Activated CD8-positive, alpha-beta memory T cell treated with anti-CD3 and anti-CD28 coated beads for 1 hour (primary cell): ENCODE results near the gene AP1S3.
"Not testable (repeated sequence)": the region's sequence is repeated elsewhere in the genome, so short reads cannot be mapped to it uniquely, and the experiment has no call there.

Experiments
- DNase-seq, 2 donors: peaks; one replicate each; pipeline ENCODE4 v3.0.0-alpha.2; 2020; ENCODE audit warnings: low read depth in 1 of 2; ENCODE audit errors: extremely low read depth in 1 of 2

Gene AP1S3

DNA sequence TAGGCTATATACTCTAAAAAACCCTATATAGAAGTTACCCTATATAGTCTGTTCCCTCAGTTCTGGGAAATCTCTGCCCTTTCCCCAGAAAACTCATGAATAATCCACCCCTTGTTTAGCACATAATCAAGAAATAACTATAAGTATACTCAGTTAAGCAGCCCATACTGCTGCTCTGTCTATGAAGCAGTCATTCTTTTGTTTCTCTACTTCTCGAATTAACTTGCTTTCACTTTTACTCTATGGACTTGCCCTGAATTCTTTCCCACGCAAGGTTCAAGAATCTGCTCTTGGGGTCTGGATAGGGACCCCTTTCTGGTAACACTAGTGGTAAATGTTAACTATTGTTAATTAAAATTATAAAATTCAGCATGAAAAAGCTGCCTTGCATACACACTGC is 17.4 kb upstream of the AP1S3 start:
- no peak for DNase-seq

DNA sequence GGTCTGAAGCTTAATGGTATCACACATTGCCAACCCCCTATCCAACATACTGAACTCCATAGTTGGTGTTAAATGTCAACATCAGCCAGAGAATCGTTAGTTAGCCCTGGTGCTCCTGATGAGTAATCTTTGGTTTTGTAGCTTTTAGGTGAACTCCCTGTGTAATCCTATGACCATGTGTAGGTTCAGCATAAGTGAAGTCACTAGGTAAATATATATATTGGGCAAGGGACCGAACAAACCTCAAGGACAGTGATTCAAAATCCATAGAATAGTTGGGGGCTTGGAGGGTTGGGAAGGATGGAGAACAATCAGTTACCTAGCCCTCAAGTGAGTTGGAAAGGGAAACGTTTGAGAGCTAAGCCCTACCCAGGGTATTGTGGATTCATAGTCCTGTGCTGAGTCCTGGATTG is 16.0 kb upstream of the AP1S3 start:
- no peak for DNase-seq

DNA sequence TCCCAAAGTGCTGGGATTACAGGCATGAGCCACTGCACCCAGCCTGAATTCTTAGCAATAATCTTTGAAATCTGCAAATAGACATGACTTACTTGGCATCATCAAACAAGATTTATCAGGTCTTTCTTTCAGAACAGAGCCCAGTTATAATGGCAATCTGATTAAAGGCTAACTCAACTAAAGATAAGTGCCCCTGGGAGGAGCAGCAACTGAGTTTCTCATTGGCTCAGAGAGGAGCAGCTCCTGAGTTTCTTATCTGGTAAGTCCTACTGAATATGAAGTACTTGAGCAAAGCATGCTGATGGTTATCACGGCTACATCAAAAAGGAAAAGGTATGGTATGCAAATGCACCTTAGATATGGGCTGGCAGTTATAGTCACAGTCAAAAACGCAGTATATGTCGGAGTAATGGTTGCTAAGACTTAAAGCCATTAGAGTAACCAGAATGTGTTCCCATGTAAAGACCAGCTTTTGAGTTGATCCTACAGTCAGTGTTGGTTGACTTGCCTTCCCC is 15.0 kb upstream of the AP1S3 start:
- DNase-seq: no peak

DNA sequence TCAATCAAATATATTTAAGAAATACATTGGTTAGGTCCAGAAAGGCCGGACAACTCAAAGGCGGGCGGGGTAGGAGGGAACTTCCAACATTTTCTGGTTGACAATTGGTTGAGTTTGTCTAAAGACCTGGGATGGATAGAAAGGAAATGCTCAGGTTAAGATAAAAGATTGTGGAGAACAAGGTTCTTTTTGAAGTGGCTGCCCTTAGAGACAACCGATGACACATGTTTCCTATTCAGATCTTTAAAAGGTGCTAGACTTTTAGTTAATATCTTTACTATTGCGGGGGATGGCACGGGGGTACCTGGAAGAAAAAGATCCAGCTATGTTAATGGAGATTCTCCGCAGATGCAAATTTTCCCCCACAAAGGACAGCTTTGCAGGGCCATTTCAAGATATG is 10.0 kb upstream of the AP1S3 start:
- DNase-seq: no peak

DNA sequence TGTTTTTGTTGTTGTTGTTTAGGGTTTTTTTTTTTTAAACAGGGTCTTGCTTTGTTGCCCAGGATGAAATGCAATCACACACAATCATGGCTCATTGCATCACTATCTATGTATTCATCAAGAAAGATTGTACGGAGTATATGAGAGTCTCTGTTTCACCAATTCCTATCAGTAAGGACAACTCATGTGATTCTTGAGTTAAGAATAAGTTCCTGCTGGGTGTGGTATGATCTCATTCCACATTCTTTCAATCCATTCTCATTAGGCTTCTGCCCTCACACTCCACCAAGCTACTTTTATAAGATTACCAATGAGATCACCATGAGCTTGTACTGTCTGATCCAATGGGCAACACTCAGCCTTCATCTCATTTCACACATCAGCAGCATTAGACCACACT is 9.1 kb upstream of the AP1S3 start:
- no peak for DNase-seq

DNA sequence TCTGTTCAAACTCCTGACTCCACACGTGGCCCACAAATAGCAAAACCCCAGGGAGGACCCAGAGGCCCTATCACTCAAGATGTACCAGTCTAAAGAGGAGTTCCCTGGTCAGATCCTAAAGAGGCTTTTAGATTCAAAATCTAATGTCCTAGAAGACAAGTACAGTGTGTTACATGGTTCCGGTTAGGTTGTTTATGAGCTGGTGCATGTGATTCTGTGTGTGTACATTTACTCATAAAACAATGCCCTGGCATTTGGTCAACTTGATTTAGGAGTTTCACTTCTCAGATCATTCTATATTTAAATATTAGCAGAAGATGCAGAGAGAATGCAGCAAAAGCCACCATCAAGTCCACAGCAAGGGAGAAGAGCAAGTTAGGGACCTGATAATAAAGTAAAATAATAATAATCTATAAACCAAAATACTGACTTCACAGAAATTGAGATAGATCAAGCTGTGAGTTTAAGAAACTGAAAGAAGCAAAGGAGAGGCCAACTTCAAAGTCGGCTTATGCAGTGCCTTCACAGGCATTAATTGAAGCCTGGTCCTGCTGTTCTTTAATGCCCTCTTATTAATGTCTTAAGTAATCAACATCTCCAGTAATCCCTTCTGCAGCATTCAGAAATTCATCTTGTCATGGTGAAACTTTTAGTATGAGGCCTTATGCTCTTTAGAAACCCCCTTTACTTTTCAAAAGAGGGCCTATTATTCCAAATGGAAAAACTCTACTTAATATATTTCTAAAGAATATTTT is 4.2 kb upstream of the AP1S3 start:
- DNase-seq: no peak

DNA sequence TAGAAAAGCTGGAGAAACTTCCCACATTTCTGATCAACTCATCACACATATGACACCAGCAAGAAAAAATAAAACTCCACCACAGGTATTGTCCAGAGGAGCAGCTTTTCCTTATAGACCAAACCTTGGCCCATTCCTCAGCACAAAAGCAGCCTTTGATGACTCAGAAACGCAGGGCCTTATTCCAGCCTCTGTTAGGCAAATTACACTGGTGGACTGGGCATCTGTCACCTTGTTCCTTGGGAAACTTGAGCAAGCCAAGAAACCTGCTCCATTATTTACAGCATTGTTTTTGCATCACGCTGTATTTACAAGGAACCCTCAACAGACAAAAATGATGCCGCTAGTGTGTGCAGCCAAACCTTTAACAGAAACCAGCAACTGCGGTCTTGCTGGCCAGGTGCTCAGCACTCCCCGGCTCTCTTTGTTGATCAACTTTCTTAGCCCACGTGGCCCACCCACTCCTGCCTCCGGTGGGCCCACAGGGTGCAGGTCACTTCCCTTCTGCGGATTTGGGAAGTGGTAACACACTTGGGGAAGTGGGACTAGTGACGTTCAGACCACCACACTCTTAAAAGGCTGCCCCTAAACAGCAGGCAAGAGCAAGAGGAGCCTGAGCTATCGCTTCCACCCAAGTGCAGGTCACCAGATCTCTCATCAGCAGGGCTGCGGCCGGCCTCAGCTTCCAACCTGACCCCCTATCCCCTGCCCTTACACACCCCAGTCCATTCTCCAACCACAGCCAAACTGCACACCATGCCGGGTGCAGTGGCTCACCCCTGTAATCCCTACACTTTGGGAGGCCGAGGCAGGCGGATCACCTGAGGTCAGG is 1.5 kb downstream of the AP1S3 start:
- no peak for DNase-seq

DNA sequence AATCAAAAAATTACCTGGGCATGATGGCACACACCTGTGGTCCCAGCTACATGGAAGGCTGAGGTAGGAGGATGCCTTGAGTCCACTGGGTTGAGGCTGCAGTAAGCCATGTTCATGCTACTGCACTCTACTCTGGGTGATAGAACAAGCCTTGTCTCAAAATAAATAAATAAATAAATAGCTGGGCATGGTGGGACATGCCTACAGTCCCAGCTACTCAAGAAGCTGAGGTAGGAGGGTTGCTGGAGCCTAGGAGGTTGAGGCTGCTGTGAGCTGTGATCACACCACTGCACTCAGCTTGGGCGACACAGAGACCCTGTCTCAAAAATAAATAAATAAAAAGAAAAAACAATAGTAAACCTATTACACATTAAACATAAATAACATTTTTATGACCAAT is 3.0 kb downstream of the AP1S3 start:
- DNase-seq: no peak

DNA sequence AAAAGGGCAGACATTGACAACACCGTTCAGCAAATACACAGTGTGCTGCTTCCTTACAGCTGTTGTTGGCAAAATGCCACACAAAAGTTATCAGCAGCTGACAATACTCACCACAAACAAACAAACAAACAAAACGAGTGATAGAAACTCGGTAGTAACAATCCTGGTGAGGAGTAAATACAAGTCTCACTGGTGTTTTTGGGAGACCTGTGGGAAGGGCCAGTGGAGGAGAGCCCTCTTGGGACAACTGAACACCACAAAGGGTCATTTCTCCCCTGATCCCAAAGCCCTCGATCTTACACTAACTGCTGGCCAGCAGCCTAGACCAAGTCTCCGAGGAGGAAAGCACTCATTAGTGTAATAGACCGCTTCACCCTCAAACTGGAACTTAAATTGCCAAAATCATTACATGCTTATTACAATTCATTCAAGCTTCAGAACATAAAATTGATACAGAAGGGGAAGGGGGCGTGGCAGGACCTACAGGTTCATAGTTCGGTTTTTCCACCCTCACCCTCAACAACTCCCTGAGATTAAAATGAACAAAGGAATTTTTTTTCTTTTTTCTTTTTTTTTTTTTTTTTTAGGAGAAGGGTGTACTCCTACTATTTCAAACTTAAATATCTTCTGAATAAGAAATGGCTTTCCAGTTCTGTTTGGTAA is 5.0 kb downstream of the AP1S3 start:
- no peak for DNase-seq

DNA sequence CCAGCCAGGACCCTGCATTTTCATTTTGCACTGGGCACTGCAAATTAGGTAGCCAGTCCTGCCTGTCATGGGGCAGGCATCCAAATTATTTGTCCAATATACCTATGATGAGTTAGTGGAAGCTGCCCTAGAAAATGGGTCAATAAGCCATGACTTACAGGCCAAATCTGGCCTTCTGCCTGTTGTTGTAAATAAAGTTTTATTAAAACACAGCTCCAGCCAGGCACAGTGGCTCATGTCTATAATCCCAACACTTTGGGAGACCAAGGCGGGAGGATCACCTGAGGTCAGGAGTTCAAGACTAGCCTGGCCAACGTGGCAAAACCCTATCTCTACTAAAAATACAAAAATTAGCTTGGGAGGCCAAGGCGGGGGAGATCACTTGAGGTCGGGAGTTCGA is 8.3 kb downstream of the AP1S3 start:
- DNase-seq: no peak

DNA sequence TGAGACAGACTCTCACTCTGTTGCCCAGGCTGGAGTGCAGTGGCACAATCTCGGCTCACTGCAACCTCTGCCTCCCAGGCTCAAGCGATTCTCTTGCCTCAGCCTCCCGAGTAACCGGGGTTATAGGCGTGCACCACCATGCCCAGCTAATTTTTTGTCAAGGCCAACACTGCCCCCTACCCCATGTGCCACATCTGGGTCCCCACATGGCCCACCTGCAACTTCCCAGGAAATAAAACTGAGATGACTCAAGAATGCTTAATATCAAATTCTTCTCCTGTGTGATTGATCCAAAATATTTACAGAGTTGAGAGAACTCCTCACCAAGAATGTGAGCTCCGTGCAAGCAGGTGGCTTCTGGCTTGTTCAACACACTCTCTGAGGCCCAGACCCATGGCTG is 9.1 kb downstream of the AP1S3 start:
- no peak for DNase-seq

DNA sequence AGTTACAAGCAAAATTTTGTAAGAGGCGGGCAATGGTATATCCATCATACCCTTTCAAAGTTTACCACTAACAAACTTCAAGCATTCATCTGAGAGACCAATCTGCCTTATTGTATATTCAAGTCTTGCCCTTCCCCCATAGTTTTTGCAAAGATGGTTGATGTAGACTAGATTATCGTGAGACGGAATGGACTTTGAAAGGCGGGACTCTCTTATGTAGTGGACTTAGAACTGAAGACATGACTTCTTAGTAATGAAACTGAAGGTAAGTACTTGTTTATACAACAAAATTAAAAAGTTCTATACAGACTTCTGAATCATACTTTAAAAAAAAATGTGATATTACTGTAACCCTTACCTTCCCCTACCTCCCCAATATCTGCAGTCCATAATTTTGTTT is 10.4 kb downstream of the AP1S3 start:
- no peak for DNase-seq

DNA sequence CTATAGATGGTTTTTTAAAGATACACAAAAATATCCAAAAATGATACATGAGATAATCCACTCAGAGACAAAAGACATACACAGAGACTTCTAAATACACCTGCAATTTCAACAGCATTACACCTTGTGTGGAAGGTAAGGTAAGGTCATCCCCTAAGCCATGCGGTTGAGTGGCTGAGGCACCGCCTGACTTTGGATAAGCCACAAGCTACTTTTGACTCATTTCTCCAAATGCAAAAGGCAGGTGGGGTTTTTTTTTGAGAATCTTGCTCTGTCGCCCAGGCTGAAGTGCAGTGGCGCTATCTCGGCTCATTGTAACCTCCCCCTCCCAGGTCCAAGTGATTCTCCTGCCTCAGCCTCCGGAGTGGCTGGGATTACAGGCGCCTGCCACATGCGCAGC is 13.1 kb downstream of the AP1S3 start:
- no peak for DNase-seq

DNA sequence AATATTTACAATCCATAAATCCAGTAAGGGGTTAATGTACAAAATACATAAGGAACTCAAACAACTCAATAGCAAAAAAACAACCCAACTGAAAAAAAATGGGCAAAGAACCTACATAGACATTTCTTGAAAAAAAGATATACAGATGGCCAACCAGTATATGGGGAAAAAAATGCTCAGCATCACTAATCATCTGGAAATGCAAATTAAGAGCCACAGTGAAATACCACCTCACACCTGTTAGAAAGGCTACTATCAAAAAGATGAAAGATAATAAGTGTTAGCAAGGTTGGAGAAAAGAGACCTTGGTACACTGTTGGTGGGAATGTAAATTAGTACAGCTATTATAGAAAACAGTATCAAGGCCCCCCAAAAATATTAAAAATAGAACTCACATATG is 14.6 kb downstream of the AP1S3 start:
- DNase-seq: no peak

DNA sequence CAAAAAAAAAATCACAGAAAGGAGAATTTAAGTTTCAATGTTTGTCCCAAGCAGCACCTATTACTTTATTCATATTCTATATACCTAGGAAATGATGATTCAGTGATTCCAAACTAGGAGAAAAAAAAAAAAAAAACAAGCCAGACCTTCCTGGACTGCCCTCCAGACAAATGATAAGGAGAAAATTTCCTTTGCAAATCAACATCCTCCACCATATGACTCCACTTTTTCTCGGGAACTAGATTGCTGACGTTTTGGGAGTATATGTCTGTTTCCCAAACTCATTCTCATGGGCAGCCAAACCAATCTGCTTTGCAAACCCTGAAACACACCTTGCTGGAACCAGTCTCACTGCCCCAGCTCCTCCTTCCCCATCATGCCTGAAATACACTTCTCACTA is 16.8 kb downstream of the AP1S3 start:
- no peak for DNase-seq

DNA sequence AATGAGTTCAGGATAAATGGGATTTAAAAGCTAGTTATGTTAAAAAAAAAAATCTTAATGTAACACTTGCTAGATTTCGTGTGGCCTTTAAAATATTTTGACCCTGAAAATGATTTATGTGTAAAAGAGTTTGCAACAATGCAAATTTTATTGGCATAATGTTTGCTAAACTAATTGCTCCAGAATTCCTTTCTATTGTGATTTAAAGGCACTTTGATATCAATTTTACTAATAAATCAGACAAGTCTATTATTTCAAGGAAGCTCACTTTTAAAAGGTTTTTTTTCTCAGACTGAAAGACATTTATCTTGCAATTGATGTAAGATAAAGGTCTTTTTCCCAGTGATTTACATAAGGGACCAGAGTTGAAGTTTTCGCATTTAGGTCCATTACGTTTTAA is 17.5 kb downstream of the AP1S3 start:
- no peak for DNase-seq

DNA sequence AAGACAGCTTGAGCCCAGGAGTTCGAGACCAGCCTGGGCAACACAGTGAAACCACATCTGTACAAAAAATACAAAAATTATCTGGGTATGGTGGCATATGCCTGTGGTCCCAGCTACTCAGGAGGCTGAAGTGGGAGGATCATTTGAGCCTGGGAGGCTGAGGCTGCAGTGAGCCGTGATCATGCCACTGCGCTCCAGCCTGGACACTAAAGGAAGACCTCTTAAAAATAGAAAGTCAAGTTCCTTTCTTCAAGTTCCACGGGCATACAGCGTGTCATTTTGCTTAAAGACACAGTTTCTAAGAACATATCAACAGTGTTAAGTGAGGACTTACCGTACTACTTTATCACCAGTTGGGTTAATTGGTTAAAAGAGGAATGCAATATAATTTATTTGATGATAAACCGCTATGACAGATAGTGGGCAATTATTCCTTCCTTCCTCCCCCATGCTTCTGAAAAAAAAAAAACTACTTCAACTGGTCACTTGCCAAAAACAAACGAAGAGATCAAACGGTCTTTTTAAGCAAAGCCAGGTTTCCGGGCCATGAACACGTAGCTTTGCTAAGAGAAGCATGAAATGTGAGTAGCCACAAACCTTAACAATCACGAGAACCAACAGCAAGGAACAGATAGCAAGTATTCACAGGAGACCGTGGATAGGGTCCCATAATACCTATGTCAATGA is 21.4 kb downstream of the AP1S3 start:
- DNase-seq: no peak

DNA sequence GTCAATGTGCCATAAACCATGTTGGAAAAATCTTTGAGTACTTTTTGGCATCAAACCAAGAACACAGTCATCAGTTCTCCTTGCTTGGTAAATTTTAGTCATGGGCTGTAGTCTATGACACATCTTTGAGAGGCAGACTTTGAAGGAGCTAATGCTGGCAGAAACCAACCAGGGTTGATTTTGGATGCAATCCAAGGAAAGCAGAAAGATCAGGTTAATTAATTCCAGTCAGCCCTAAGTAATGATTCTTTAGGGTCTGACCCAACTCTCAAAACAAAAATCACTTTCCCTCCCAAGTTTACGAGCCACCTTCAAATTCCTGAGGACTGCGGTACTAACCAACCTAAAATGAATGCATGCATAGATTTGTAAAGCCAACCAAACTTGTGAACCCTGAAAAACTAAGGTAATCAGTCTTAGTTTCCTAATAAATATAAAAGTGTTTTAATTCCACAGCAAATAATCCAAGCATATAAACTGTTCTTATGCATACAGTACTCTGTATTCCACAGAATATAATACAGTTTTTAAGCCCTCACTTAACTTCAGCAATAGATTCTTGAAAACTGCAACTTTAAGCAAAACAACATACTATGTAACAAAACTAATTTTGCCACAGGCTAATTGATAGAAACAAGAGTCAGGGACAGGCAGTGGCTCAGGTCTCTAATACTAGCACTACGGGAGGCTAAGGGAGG is 22.0 kb downstream of the AP1S3 start:
- no peak for DNase-seq

DNA sequence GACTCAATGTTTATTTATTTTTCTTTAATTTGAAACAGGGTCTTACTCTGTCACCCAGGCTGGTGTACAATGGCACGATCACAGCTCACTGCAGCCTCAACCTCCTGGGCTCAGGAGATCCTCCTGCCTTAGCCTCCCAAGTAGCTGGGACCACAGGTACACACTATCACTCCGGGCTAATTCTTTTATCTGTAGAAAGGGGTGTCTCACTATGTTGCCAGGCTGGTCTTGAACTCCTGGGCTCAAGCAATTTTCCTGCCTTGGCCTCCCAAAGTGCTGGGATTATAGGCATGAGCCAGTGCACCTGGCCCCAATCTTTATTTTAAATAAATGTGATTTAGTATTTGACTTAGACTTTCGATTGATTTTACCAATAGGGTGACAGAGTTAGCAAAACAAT is 22.6 kb downstream of the AP1S3 start:
- DNase-seq: not testable (repeated sequence)

DNA sequence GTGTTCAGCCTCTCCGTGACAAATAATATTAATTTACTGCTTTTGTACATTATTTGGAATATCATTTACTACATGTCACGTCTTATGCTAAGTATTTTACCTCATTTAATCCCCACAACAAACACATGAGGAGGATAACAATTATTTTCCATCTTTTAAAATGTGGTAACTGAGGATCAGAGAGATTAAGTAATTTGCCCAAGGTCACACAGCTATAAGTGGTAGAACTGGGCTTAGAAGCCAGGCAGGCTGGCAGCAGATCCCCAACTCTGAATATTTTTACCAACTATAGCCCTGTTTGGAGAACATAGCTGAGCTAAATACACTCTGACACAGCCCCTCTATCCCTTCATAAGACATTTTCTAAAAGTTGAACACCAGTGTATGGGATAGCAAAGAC is 24.1 kb downstream of the AP1S3 start:
- DNase-seq: no peak

DNA sequence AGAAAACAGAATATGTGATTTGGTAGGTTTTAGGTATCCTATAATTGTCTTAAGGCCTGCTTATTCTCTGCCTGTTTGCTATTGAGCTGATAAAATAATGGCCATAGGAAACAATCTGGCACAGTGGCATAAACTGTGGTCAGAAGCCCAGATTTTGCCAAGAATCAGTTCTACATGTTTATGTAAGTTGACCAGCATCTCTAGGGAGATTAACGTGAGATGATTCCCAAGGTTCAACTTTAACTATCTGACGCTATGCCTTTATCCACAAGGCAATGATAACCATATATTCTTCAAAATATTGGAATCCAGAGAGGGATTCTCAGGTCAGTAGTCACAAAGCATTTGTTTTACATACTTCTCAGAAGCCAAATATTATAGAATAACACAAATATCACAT is 25.6 kb downstream of the AP1S3 start:
- no peak for DNase-seq
